Measurements from ENCODE around the gene COMMD2. TPM values are rescaled to one million over a fixed set of nuclear protein-coding genes. Genes with fewer than 3 reads are reported as not detected.

Gene COMMD2
- total RNA-seq, 1 experiment from 2014 or later, result 40.1 TPM

DNA sequence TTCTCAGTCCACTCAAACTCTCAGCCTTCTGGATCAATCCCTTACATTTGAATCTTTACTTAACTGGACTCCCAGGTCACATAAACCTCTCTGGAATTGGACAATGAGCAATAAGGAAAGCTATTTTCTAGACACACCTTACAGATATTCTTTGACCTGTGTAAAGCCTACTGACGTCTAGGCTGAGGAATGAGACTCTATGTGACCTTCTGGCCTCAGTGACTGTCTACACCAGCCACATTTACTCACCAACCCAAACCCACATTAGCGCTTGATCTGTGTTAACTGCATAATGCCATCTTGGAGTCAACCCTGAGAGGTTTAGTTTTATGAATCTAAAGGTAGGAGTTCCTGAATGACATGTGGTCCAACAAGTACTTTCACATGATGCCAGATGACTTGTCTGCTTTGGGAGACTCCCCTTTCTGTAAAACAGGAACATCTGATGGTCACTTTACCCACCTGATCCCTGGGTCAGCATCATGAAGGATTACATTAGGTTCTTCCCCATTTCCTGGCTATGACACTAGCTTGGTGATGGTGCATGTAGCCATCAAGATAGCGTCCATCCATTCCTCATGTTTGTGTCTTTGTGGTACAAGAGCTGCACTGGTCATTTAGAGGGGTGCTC lies 11.4 kb upstream of the COMMD2 start:
- no peak for DNase-seq (ENCODE audit: low read depth)

DNA sequence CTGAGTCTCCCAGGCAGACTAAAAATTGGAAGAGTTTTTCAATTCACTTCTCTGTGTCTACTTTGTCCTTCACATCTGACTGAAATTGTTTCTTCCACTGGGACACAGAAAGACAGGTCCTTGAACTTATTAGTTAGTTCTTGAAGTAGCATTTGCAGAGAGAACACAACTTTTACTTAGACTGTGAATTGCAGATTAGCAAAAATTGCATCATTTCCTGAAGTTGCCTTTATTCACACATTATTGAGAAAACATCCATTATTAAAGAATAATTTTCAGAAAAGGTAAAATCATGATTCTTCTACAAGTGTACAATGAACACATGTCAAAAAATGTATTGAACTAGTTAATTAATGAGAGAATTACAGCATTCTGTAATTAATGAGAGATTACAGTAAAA lies 1.4 kb upstream of the COMMD2 start:
- DNase-seq (ENCODE audit: low read depth), result no peak

DNA sequence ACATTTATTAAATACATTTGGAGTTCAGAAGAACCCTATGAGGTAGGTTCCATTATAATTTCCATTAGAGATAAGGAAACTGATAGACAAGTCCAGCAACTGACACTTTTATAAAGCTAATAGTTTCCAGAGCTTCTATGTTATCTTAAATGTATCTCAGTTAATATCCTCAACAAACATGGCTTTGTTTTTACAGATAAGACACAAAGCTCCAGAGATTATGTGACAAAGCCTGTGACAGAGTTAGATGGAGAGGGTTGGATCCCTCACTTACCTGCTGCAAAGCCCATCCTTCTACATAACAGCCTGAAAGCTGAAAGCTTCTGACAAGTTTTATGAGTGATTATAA lies 473 bp upstream of the COMMD2 start:
- DNase-seq (ENCODE audit: low read depth), result no peak

DNA sequence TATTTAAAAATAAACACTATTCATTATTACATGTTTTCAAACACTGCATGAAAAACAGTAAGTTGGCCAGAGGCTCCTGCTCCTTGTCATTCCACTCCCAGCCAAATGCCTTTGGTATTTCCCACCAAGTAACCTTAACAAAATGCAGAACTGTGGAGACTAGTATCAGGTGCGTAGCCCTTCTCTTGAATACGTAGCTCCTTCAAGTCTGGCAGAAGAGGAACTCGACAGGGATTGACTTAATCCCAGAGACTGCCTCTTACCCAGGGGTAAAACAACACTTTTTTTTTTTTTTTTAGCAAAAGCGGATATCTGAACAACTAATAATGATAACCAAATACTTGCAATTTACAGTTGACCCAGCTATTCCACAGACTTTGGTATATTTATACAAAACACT lies 738 bp downstream of the COMMD2 start:
- DNase-seq (ENCODE audit: low read depth), result no peak

DNA sequence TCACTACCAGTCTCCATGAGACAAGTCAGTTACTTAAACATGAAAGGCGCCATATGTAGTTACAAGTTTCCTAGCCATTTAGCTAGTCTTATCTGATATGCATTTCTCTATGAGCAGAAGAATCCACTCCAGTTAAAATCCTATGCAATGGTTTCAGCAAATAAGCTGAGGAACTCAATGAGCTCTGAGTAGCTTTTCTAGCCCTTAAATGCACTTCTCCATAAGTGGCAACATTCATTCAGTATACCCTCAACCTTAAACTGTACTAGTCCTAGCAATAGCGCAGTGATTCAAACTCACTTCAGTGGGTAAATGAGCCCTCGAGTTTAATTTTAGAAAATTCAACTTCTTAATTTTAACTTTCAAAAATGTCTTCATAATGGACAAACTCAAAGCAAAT lies 7.7 kb downstream of the COMMD2 start:
- DNase-seq (ENCODE audit: low read depth), result no peak

DNA sequence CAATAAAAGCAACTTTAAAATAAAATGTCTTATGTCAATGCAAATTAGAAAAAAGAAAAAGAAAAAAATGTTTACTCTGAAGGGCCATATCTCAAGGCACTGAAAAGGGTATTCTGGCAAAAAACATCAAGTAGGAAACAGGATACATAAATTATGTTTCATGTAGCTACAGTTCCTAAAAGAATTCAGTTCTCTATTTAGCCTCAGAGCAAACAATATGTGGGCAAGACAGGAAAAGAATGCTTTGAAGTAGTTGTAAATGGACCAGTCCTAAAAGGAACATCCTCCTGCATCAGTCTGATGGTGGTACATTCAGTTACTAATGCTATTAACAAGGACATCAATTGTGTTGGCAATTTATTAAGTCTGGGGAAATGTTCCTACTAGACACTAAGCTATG lies 8.1 kb downstream of the COMMD2 start:
- DNase-seq (ENCODE audit: low read depth), result no peak

DNA sequence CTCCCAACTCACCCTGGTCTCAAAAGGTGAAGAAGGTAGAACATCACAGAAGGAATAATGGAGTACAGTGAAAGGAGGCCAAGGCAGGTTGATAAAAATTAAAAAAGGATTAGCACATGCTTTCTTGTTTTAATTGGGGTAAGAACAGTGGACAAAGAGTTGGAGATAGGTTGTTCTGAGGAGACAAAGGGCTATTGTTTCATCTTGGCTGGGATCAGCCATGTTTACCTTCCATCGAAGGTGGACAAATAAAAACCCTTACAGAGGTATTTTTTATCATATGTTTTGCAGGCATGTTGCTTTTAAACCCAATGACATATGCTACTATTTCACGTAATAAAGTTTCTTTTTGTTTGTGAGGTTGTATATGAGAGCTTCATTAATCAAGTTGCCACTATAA lies 12.9 kb downstream of the COMMD2 start:
- DNase-seq (ENCODE audit: low read depth), result no peak

DNA sequence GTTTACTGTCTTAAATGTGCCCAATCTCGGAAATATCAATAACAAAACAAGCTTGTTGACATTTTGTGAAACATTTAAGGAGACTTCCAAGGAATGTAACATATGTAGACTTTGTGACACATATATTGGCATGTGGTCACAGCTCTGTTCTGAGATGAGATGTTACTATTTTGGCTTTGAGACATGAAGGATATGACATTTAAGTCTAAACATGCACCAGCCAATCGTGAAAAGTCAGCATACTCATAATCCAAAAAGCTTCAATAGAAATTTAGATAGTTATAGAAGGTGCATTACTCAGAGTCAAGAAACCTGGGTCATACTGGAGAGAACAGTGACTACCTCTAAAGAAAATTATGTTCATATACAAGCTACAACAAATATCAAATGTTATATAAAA lies 13.4 kb downstream of the COMMD2 start:
- DNase-seq (ENCODE audit: low read depth), result no peak

DNA sequence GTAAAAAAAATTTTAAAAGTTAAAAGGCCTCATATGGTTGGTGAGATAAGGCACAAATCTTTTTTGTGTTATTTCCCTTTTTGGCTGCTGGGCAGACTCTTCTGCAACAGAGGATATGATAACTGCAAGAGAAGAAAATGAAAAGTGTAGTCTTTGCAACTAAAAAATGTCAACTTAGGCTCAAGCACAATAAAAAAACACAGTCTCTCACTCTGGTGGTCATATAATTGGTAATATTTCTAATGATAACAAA lies 15.4 kb downstream of the COMMD2 start:
- no peak for DNase-seq (ENCODE audit: low read depth)

DNA sequence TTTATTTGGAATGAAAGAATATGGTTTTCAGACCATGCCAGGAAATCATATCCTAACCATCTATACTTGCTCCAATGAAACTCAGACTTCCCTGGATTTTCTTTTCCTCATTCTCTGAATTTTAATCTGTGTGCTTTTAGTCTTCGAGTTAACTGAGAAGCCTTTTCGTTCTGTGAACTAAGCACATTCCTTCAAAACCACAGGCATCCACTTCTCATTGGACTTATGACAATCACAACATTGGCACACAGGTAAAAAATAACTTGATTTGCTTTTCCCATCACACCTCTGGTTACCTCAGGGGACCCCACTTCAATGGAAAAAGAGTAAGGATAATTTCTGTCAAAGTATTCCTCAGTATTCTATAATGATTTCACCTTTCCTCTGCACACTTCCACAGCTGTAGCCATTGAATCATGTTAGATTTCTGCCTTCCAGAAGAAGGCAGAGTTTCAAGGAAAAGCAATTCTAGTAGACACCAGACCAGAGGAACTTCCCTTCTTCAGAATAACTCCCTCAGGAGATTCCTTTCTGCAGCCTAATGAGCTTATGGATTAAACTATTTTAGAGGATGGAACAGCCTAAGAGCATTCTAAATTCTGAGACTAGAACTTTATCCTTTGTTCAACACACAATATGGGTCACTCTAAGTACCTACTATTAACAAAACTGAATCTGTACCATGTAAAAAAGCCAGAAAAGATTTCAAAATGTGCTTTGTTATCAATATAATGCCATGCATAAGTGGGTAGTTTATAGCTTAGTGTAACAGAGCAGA lies 15.9 kb downstream of the COMMD2 start:
- DNase-seq (ENCODE audit: low read depth), result peak; percentile 31

DNA sequence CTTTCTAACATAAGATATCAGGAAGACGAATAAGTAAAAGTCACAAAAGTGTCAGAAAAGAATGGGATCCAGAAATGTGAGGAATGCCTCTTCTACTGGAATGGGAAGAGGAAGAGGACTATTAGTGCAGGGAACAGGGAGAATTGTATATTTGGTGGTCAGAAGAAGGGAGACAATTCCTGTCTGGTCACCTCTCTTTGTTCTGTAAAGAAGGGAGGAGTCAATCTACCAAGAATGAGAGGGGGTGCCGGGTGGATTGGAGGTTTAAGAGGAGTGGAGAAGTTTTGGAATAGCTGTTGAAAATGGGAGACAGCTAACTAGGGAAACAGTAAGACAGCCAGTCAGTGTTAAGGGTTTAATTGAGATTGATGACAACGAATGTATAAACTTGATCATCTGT lies 20.1 kb downstream of the COMMD2 start:
- no peak for DNase-seq (ENCODE audit: low read depth)

DNA sequence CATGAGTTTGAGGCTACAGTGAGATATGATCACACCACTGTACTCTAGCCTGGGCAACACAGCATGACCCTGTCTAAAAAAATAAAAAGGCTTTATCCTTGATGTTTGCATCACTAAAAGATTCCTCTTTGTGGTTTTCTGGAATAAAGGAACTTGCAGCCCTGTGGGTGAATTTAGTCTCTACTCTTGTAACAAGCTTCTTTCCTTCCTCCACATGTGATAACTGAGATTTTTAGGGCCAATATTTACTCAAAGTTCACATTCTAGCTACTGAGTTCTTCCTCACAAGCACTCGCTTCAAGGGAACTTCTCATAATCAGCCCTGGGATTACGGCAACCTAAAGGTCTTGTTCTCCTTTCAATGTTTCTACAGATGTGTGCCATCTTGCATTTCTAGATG lies 24.6 kb downstream of the COMMD2 start:
- DNase-seq (ENCODE audit: low read depth), result no peak

DNA sequence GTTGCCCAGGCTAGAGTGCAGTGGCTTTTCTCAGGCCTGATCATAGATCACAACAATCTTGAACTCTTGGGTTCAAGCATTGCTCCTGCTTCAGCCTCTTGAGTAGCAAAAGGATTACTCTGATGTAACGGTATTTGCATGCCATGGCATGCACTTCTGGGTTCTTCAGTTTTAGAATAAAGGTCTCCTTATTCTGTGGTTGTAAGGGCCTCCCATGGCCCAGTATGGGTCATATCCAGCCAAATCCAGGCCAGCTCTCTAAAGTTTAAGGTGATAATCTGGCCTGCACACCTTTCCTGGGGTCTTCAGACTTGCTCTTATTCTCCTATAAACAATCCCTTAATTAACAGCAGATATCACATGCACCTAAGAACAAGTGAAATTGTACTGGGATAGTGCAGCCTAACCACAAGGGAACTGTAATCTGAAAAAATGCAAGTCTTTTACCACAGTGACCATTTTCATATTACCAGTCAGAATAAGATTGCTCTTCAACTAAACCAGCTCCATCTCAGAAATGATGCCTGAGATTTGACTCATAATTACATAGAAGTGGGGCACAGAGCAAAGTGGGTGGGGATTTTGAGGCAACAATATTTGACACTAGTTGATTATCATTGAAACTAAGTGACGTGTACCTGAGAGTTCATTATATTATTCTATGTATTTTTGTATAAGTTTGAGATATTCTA lies 25.4 kb downstream of the COMMD2 start:
- no peak for DNase-seq (ENCODE audit: low read depth)

DNA sequence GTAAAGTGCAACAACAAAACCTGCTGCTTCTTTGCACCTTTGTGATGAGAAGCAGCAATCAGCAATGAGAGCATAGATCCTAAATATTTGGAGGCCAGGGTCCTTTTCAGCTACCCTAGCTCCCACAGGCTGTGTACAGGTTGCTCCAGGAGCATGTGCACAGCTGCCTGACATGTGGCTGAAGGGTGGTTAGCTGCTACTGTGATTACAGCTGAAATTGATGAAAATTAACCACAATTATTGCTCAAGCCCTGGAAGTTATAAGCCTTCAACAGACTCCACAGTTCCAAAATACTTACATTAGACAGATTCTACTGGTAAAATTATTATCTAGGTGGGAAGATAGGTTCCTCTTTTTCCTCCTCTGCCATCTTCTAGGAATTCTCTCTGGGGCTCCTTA lies 28.5 kb downstream of the COMMD2 start:
- DNase-seq (ENCODE audit: low read depth), result no peak

DNA sequence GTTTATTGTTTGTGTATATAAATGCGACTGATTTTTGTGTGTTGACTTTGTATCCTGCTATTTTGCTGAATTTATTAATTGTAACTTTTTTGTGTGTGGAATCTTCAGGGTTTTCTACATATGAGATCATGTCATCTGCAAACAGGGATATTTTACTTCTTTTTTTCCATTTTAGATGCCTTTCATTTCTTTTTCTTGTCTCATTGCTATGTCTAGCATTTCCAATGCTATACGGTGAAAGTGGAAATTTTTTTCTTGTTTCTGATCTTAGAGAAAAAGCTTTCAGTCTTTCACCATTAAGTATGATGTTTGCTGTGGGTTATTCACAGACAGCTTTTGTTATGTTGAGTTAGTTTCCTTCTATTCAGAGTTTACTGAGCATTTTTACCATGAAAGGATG lies 31.4 kb downstream of the COMMD2 start:
- no peak for DNase-seq (ENCODE audit: low read depth)

DNA sequence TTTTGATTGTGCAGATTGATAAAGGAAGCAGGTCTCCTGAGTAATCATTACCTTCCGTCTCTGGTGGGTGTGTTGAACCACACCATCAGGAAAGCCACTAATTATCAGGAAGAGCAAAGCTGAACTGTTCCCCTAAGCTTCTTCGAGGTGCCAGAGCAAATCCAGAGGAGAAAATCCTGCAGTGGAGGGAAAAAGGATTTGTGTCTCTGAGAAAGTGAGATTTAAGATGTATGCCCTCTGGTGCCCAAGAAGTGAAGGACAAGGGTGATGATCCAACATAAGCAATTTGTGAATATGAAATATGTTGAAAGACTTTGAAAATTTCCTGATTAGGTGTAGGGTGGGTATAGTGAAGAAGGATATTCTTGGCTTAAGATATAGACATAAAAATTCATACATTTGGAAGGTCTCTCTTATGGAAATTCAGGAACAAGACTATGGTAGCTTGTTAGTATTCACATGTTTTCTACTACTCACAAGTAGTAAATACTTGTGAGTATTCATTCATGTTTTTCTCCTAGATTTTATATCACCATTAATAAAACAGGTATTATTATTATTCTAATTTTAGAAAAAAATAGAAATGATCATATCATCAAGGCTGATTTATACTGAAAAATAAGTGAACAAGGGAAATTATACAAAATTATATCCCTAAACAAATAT lies 34.8 kb downstream of the COMMD2 start:
- DNase-seq (ENCODE audit: low read depth), result peak; percentile 74

DNA sequence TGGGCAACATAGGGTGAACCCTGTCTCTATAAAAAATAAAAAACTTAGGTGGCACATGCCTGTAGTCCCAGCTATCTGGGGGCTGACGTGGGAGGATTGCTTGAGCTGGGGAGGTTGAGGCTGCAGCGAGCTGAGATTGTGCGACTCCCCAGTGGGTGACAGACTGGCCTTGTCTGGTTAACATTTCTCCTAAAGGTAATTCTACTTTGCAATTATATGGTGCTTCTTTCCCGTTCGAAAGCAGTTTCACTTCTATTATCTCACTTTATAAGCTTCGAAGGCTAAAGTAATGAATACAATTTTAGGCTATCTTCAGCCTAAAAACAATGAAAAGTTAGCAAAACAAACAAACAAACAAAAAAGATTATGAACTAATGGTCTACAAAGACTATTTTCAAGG lies 35.3 kb downstream of the COMMD2 start:
- no peak for DNase-seq (ENCODE audit: low read depth)

DNA sequence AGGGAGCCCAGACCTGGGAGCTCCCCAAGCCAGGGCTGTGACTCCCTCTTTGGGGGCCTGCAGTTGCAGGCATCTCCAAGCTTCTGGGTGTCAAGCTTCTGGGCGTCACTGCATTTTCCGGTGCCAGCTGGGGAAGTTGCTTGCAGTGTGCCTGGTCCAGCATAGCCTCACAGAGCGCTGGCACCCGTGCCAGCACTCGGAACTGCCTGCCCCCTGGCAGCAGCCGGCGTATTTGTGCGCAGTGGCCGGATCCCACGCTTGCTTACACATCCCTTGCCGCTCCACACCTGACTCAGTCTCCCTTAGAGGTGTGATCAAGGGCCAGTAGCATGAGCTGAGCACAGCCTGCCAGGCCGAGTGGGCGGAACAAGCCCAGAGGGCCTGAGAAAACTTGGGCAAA lies 37.0 kb downstream of the COMMD2 start:
- no peak for DNase-seq (ENCODE audit: low read depth)

DNA sequence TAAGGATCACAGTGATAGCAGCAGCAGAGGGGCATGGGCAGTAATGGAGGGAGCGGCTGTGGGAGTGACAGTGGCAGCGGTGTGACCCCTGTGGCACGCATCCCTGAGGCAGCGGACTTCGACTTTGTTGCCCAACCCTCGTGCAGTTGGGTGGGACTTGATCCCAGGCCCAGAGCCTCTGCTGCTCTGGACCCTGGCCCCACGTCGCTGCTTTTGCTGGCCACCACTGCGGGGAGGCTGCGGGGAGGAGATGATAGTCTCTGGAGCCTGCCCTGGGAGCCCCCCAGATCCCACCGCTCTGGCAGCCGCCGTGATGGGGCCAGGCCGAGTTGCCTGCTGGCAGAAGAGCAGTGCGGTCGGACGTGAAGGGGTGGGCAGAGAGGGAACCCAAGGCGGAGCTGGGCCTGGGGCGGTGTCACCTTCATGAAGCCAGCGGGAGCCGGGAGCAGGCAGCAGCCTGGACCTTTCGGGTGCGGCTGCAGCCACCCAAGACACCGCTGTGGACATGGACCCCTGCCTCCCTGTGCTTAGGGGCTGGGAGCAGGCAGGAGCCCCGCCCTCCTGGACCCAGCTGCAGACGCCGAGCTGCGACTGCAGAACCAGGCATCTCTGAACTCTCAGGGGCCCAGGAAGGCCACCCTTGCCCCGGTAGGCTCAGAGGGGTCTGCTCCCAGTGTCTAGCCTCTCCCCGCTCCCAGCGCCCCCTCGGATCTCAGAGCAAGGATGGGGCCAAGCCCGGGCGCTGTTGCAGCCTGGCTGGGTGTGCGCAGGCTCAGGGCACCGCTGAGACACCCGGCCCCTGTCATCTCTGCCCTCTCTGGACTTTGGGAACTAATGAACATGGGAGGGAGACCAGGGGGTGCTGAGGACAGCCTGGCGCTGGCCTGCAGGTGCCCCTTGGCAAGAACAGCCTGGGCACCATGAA lies 38.3 kb downstream of the COMMD2 start:
- no peak for DNase-seq (ENCODE audit: low read depth)

DNA sequence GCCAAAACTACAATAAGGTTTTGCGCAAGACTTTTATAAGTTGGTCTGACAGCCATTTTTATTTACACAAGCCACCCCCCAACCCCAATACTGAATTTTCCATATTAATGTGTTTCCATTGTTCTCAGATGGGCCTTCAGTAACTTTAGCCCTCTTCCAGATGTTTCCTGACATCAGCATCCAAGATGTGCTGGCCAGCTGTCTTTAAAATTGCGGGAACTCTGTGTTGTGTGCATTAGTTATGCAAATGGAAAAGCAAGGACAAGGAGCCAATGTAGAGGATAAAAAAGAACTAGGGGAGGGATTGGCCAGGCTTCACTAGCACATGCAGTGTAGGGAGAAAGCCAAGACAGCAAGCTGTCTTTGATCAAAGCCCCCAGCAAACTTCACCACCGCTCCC lies 45.4 kb downstream of the COMMD2 start:
- DNase-seq (ENCODE audit: low read depth), result no peak

DNA sequence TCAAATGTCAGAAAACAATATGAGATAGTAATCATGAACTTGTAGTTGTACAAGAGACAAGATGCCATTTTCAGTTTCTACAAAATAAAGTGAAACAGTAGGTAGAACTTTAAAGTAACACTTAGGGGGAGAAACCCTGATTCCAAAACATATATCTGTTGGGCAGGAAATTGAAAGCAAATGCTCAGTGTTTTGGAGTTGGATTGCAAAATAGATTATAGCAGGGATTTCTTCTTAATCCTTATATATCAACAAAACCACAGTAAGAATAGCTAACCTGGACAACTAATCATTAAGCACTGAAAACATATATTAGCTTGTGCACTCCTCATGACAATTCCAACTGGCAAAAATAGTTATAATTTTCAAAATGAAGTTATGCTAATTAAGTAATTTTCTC lies 46.9 kb downstream of the COMMD2 start:
- DNase-seq (ENCODE audit: low read depth), result no peak

DNA sequence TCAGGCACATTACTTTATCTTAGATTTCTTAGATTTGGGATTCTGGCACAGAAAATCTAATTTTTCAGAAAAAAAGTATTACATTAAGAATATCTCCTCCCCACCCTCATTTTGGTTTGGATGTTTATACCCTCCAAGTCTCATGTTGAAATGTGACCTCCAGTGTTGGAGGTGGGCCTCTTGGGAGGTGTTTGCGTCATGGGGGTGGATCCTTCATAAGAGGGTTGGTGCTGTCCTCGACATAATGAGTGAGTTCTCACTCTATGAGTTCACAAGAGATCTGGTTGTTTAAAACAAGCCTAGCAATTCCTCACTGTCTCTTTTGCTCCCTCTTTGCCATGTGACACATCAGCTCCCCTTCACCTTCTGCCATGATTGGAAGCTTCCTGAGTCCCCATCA lies 48.8 kb downstream of the COMMD2 start:
- DNase-seq (ENCODE audit: low read depth), result no peak

Measured in Daoy (cell line).